Neural cell (in vitro differentiated cells): ENCODE data around the gene LGSN. TPM values are rescaled to one million over a fixed set of nuclear protein-coding genes. Genes with fewer than 3 reads are reported as not detected.
"Not testable (repeated sequence)": the region's sequence is repeated elsewhere in the genome, so short reads cannot be mapped to it uniquely, and the experiment has no call there.

Source experiments
- H2AFZ ChIP-seq: fragments of 200-600, 300-800 bp; sonication (generic), shearing (Covaris generic); 2 replicates; pipeline ENCODE4 v1.6.0; 2014; ENCODE audit warnings: low read depth, mild to moderate bottlenecking, antibody characterized with exemption, low read length, moderate library complexity
- H3F3A ChIP-seq: fragments of 200-600 bp; shearing (Covaris generic); 2 replicates; pipeline ENCODE4 v1.6.1; 2016; ENCODE audit warnings: mild to moderate bottlenecking, moderate library complexity, mixed read lengths, antibody characterized with exemption, low read length; ENCODE audit not compliant: insufficient read depth, poor library complexity, severe bottlenecking
- H3K27ac ChIP-seq: fragments of 200-600, 300-800 bp; sonication (generic), shearing (Covaris generic); 2 replicates; pipeline ENCODE4 v1.5.1; 2014; ENCODE audit warnings: mild to moderate bottlenecking, low read length, moderate library complexity
- H3K27me3 ChIP-seq: fragments of 300-800, 200-600 bp; sonication (generic), shearing (Covaris generic); 2 replicates; pipeline ENCODE4 v1.6.0; 2014; ENCODE audit warnings: mild to moderate bottlenecking, low read depth, low read length, moderate library complexity; ENCODE audit not compliant: insufficient read depth
- H3K36me3 ChIP-seq: fragments of 300-800, 200-600 bp; sonication (generic), shearing (Covaris generic); 2 replicates; pipeline ENCODE4 v1.5.1; 2014; ENCODE audit warnings: mild to moderate bottlenecking, antibody characterized with exemption, low read length, moderate library complexity; ENCODE audit not compliant: insufficient read depth
- H3K4me2 ChIP-seq: fragments of 300-800, 200-600 bp; sonication (generic), shearing (Covaris generic); 2 replicates; pipeline ENCODE4 v1.6.0; 2014; ENCODE audit warnings: mild to moderate bottlenecking, low read length
- H3K4me3 ChIP-seq: fragments of 300-800, 200-600 bp; sonication (generic), shearing (Covaris generic); 2 replicates; pipeline ENCODE4 v1.5.1; 2014; ENCODE audit warnings: mild to moderate bottlenecking, low read length, moderate library complexity
- H3K79me2 ChIP-seq: fragments of 200-600 bp; shearing (Covaris generic); replicated peaks from 2 replicates; pipeline ENCODE4 v1.6.0; 2014; ENCODE audit warnings: mild to moderate bottlenecking, low read length, moderate library complexity; ENCODE audit not compliant: insufficient read depth
- H3K9ac ChIP-seq: fragments of 300-800, 200-600 bp; sonication (generic), shearing (Covaris generic); 2 replicates; pipeline ENCODE4 v1.6.1; 2016; ENCODE audit warnings: mild to moderate bottlenecking, low read length, mixed read lengths
- H3K9me2 ChIP-seq: fragments of 200-600 bp; shearing (Covaris generic); 2 replicates; pipeline ENCODE4 v1.6.1; 2016; ENCODE audit warnings: mild to moderate bottlenecking, low read length, mixed read lengths; ENCODE audit not compliant: insufficient read depth
- H3K9me3 ChIP-seq: fragments of 200-600, 300-800 bp; sonication (generic), shearing (Covaris generic); 2 replicates; pipeline ENCODE4 v1.6.1; 2016; ENCODE audit warnings: mild to moderate bottlenecking, mixed run types, low read length, moderate library complexity, mixed read lengths
- H4K20me1 ChIP-seq: fragments of 200-600 bp; shearing (Covaris generic); 2 replicates; pipeline ENCODE4 v1.6.1; 2016; ENCODE audit warnings: mild to moderate bottlenecking, mixed run types; ENCODE audit not compliant: insufficient read depth
- EP300 ChIP-seq: fragments of 450-650 bp; conservative IDR thresholded peaks from 2 replicates; pipeline ENCODE4 v1.6.1; 2014; ENCODE audit warnings: antibody characterized with exemption, mild to moderate bottlenecking, moderate library complexity; ENCODE audit not compliant: poor library complexity, severe bottlenecking
- EZH2 ChIP-seq: fragments of 200-600, 300-800 bp; shearing (Covaris generic), sonication (generic); IDR thresholded peaks from 2 replicates; pipeline ENCODE4 v1.6.1; 2014; ENCODE audit warnings: antibody characterized with exemption, low read length, borderline replicate concordance, mild to moderate bottlenecking; ENCODE audit not compliant: insufficient read depth, poor library complexity, severe bottlenecking
- MXI1 ChIP-seq: fragments of 450-650 bp; conservative IDR thresholded peaks from 2 replicates; pipeline ENCODE4 v1.6.1; 2014; ENCODE audit warnings: antibody characterized with exemption, mild to moderate bottlenecking; ENCODE audit not compliant: poor library complexity, severe bottlenecking
- POLR2AphosphoS5 ChIP-seq: IDR thresholded peaks from 2 replicates; pipeline ENCODE4 v1.6.1; 2012
- RAD21 ChIP-seq: fragments of 450-650 bp; conservative IDR thresholded peaks from 2 replicates; pipeline ENCODE4 v1.6.1; 2014; ENCODE audit warnings: antibody characterized with exemption, mild to moderate bottlenecking, moderate library complexity
- SMC3 ChIP-seq: fragments of 450-650 bp; conservative IDR thresholded peaks from 2 replicates; pipeline ENCODE4 v1.6.1; 2014; ENCODE audit warnings: antibody characterized with exemption, mild to moderate bottlenecking, moderate library complexity; ENCODE audit not compliant: poor library complexity
- TAF1 ChIP-seq: IDR thresholded peaks from 2 replicates; pipeline ENCODE4 v1.6.1; 2012; ENCODE audit warnings: low read depth
- polyA plus RNA-seq: library from polyadenylated mRNA; depleted of rRNA; stranded (reverse); fragments of >200 nt; gene quantifications from 2 replicates; pipeline ENCODE4 v1.2.3, GENCODE V29; 2014
- TF ChIP-seq, protein P1 (sequence below): fragments of 450-650 bp; IDR thresholded peaks from 2 replicates; pipeline ENCODE4 v1.5.1; 2014; ENCODE audit warnings: antibody characterized with exemption, mild to moderate bottlenecking, moderate library complexity; ENCODE audit not compliant: poor library complexity, severe bottlenecking
- TF ChIP-seq, protein P2 (sequence below): IDR thresholded peaks from 2 replicates; pipeline ENCODE4 v1.6.1; 2012; ENCODE audit warnings: borderline replicate concordance

Gene LGSN
- polyA plus RNA-seq, 1 donor from 2014 or later, result not detected

DNA sequence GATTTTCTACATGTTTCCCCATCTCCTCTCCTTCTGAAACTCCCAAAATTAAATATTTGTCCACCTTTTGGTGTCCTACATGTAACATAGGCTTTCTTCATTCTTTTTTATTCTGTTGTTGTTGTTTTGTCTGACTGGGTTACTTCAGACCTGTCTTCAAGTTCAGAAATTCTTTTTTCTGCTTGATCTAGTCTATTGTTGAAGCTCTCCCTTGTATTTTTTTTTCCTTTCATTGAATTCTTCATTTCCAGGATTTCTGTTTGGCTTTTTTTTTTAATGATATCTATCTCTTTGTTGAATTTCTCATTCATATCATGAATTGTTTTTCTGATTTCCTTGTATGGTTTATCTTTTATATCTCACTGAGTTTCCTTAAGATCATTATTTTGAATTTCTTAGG lies 20.6 kb upstream of the LGSN start:
- no peaks in the 10 kb centered on the region for H3K9me2 ChIP-seq
- no peak for TF ChIP-seq RAD21
- TF ChIP-seq, protein P1, sequence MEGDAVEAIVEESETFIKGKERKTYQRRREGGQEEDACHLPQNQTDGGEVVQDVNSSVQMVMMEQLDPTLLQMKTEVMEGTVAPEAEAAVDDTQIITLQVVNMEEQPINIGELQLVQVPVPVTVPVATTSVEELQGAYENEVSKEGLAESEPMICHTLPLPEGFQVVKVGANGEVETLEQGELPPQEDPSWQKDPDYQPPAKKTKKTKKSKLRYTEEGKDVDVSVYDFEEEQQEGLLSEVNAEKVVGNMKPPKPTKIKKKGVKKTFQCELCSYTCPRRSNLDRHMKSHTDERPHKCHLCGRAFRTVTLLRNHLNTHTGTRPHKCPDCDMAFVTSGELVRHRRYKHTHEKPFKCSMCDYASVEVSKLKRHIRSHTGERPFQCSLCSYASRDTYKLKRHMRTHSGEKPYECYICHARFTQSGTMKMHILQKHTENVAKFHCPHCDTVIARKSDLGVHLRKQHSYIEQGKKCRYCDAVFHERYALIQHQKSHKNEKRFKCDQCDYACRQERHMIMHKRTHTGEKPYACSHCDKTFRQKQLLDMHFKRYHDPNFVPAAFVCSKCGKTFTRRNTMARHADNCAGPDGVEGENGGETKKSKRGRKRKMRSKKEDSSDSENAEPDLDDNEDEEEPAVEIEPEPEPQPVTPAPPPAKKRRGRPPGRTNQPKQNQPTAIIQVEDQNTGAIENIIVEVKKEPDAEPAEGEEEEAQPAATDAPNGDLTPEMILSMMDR, result no peak
- no peak for TF ChIP-seq SMC3
- TF ChIP-seq EZH2, result no peak
- TF ChIP-seq EP300, result no peak
- TF ChIP-seq TAF1, result no peak
- no peak for TF ChIP-seq MXI1
- no peak for TF ChIP-seq POLR2AphosphoS5
- TF ChIP-seq, protein P2, sequence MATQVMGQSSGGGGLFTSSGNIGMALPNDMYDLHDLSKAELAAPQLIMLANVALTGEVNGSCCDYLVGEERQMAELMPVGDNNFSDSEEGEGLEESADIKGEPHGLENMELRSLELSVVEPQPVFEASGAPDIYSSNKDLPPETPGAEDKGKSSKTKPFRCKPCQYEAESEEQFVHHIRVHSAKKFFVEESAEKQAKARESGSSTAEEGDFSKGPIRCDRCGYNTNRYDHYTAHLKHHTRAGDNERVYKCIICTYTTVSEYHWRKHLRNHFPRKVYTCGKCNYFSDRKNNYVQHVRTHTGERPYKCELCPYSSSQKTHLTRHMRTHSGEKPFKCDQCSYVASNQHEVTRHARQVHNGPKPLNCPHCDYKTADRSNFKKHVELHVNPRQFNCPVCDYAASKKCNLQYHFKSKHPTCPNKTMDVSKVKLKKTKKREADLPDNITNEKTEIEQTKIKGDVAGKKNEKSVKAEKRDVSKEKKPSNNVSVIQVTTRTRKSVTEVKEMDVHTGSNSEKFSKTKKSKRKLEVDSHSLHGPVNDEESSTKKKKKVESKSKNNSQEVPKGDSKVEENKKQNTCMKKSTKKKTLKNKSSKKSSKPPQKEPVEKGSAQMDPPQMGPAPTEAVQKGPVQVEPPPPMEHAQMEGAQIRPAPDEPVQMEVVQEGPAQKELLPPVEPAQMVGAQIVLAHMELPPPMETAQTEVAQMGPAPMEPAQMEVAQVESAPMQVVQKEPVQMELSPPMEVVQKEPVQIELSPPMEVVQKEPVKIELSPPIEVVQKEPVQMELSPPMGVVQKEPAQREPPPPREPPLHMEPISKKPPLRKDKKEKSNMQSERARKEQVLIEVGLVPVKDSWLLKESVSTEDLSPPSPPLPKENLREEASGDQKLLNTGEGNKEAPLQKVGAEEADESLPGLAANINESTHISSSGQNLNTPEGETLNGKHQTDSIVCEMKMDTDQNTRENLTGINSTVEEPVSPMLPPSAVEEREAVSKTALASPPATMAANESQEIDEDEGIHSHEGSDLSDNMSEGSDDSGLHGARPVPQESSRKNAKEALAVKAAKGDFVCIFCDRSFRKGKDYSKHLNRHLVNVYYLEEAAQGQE, result no peak

DNA sequence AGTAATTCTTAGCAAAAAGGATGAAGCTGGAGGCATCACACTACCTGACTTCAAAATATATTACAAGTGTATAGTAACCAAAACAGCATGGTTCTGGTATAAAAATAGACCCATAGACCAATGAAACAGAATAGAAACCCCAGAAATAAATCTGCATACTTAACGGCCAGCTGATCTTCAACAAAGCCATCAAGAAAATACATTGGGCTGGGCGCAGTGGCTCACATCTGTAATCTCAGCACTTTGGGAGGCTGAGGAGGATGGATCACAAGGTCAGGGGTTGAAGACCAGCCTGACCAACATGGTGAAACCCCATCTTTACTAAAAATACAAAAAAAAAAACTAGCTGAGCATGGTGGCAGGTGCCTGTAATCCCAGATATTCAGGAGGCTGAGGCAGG lies 14.9 kb upstream of the LGSN start:
- H3K27ac ChIP-seq, H2AFZ ChIP-seq, H3F3A ChIP-seq, H3K9me2 ChIP-seq, H3K9ac ChIP-seq, H3K4me3 ChIP-seq, H4K20me1 ChIP-seq, H3K4me2 ChIP-seq, H3K9me3 ChIP-seq, H3K36me3 ChIP-seq, H3K79me2 ChIP-seq, H3K27me3 ChIP-seq: not testable (repeated sequence)

More for the DNA sequence above, 20.6 kb upstream of the LGSN start:
- Histone ChIP-seq H3F3A (no peaks in the 10 kb centered on the region), H2AFZ (no peak overlapping the region), H4K20me1 (no peaks in the 10 kb centered on the region), H3K4me2 (no peak overlapping the region), H3K27ac (no peak overlapping the region), H3K9me3 (no peaks in the 10 kb centered on the region), H3K79me2 (no peaks in the 10 kb centered on the region), H3K27me3 (no peaks in the 10 kb centered on the region), H3K9ac (no peak overlapping the region), H3K36me3 (no peaks in the 10 kb centered on the region), H3K4me3 (no peak overlapping the region)

DNA sequence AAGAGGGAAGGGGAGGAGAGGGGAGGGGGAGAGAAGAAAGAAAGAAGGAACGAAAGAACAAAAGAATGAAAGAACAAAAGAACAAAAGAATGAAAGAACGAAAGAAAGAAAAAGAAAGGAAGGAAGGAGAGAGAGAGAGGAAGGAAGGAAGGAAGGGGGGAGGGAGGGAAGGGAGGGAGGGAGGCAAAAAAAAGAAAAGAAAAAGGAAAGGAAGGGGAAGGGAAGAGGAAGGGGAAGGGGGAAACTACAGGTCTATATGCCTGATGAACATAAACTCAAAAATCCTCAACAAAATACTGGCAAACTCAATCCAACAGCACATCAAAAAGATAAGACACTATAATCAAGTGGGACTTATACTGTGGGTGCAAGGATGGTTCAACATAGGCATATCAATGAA lies 13.7 kb upstream of the LGSN start:
- no peaks in the 10 kb centered on the region for H4K20me1 ChIP-seq
- H3K27me3 ChIP-seq, result no peaks in the 10 kb centered on the region
- TF ChIP-seq MXI1, result no peak
- TF ChIP-seq SMC3, result no peak
- TF ChIP-seq POLR2AphosphoS5, result no peak
- no peaks in the 10 kb centered on the region for H3K9me3 ChIP-seq
- no peaks in the 10 kb centered on the region for H3K9me2 ChIP-seq
- no peak overlapping the region for H3K9ac ChIP-seq
- no peak overlapping the region for H3K4me3 ChIP-seq
- H3K27ac ChIP-seq, result no peak overlapping the region
- H3K79me2 ChIP-seq, result no peaks in the 10 kb centered on the region
- no peak overlapping the region for H3K4me2 ChIP-seq
- H3F3A ChIP-seq, result no peaks in the 10 kb centered on the region
- H2AFZ ChIP-seq, result no peak overlapping the region
- no peaks in the 10 kb centered on the region for H3K36me3 ChIP-seq

DNA sequence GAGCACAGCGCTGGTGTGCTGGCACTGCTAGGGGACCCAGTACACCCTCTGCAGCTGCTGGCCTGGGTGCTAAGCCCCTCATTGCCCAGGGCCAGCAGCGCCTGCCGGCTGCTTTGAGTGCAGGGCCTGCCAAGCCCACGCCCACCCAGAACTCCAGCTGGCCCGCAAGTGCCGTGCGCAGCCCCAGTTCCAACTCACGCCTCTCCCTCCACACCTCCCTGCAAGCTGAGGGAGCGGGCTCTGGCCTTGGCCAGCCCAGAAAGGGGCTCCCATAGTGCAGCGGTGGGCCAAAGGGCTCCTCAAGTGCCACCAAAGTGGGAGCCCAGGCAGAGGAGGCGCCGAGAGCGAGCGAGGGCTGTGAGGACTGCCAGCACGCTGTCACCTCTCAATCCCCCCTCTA lies 6.8 kb upstream of the LGSN start:
- H3K4me2 ChIP-seq, H3K9ac ChIP-seq, H3K9me2 ChIP-seq, H3K36me3 ChIP-seq, H3F3A ChIP-seq, H3K79me2 ChIP-seq, H2AFZ ChIP-seq, H3K27ac ChIP-seq, H4K20me1 ChIP-seq, H3K9me3 ChIP-seq, H3K4me3 ChIP-seq, H3K27me3 ChIP-seq: not testable (repeated sequence)
